Spinal cord (tissue), 4 donors: ENCODE results near the gene GNPDA1. TPM values are rescaled to one million over a fixed set of nuclear protein-coding genes. Genes with fewer than 3 reads are reported as not detected.

Experiments
- polyA plus RNA-seq, 2 donors: library from polyadenylated mRNA; unstranded; fragments of 120-200 nt; gene quantifications; one replicate each; pipeline ENCODE4 v1.2.1, GENCODE V29; 2013; ENCODE audit not compliant: insufficient read length in 2 of 2
- total RNA-seq, 2 donors: library from RNA; depleted of rRNA in 1 of 2; stranded (reverse); fragments of 120-200 nt in 1 of 2; fragments of >200 nt in 1 of 2; gene quantifications; one replicate each; pipeline versions ENCODE4 v1.2.3 to v1.2.4, GENCODE V29; 2013 to 2014

GNPDA1 gene
- total and polyA plus RNA-seq, 4 donors = 26.8 to 45.0 (median 37.7) TPM

Other genes with a start within 250 kb of the GNPDA1 start
- gene PCDH1, start 134.6 kb downstream of the GNPDA1 start, total RNA-seq = 10 to 100 TPM; 25.5 to 48.6 TPM
- gene PCDH1, start 134.6 kb downstream of the GNPDA1 start, polyA plus RNA-seq = 10 to 100 TPM; 42.6 to 52.0 TPM
- 10 to 100 TPM; 41.4 to 92.3 TPM for gene DELE1, start 89.2 kb downstream of the GNPDA1 start, total RNA-seq
- 10 to 100 TPM; 72.2 to 94.2 TPM for gene DELE1, start 89.2 kb downstream of the GNPDA1 start, polyA plus RNA-seq
- 10 to 100 TPM in 1 of 2 donors, 1 to 10 TPM in 1; 5.4 to 12.9 TPM for gene PCDH12, start 54.8 kb downstream of the GNPDA1 start, total RNA-seq
- gene PCDH12, start 54.8 kb downstream of the GNPDA1 start, polyA plus RNA-seq = 1 to 10 TPM; 7.3 to 8.2 TPM
- 10 to 100 TPM; 80.1 to 96.9 TPM for gene RNF14, start 43.9 kb downstream of the GNPDA1 start, total RNA-seq
- gene RNF14, start 43.9 kb downstream of the GNPDA1 start, polyA plus RNA-seq = 10 to 100 TPM; 57.4 to 67.7 TPM
- 100 to 1,000 TPM in 1 of 2 donors, 10 to 100 TPM in 1; 86.0 to 215 TPM for gene NDFIP1, start 95.8 kb upstream of the GNPDA1 start, total RNA-seq
- 100 to 1,000 TPM; 247 to 279 TPM for gene NDFIP1, start 95.8 kb upstream of the GNPDA1 start, polyA plus RNA-seq